GM12873 (cell line): ENCODE data around the gene DCTPP1.

Experiments
- TF ChIP-seq, protein P1 (sequence below): IDR thresholded peaks from 2 replicates; pipeline ENCODE4 v1.5.1; 2012; ENCODE audit warnings: low read depth, mild to moderate bottlenecking, moderate library complexity, low read length, control low read depth; ENCODE audit not compliant: insufficient read depth; ENCODE audit errors: missing control alignments

Gene DCTPP1

DNA sequence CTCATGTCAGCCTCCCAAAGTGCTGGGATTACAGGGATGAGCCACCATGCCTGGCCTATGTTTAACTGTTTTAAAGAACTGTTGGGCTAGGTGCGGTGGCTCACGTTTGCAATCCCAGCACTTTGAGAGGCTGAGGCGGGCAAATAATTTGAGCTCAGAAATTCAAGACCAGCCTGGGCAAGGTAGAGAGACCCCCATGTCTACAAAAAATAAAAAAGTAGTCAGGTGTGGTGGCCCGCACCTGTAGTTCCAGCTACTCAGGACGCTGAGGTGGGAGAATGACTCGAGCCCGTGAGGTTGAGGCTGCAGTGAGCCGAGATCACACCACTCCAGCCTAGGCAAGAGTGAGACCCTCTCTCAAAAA, 40.8 kb upstream of the DCTPP1 start:
- TF ChIP-seq, protein P1, sequence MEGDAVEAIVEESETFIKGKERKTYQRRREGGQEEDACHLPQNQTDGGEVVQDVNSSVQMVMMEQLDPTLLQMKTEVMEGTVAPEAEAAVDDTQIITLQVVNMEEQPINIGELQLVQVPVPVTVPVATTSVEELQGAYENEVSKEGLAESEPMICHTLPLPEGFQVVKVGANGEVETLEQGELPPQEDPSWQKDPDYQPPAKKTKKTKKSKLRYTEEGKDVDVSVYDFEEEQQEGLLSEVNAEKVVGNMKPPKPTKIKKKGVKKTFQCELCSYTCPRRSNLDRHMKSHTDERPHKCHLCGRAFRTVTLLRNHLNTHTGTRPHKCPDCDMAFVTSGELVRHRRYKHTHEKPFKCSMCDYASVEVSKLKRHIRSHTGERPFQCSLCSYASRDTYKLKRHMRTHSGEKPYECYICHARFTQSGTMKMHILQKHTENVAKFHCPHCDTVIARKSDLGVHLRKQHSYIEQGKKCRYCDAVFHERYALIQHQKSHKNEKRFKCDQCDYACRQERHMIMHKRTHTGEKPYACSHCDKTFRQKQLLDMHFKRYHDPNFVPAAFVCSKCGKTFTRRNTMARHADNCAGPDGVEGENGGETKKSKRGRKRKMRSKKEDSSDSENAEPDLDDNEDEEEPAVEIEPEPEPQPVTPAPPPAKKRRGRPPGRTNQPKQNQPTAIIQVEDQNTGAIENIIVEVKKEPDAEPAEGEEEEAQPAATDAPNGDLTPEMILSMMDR: no peak

DNA sequence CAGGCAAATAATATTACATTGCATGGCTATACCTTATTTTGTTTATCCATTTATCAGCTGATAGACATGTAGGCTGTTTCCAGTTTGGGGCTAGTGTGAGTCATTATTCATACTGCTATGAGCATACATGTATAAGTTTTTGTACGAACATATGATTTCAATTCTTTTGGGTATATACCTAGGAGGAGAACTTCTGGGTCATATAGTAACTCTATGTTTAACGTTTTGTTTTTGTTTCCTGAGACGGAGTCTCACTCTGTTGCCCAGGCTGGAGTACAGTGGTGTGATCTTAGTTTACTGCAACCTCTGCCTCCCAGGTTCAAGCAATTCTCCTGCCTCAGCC, 40.3 kb upstream of the DCTPP1 start:
- TF ChIP-seq, protein P1: no peak

DNA sequence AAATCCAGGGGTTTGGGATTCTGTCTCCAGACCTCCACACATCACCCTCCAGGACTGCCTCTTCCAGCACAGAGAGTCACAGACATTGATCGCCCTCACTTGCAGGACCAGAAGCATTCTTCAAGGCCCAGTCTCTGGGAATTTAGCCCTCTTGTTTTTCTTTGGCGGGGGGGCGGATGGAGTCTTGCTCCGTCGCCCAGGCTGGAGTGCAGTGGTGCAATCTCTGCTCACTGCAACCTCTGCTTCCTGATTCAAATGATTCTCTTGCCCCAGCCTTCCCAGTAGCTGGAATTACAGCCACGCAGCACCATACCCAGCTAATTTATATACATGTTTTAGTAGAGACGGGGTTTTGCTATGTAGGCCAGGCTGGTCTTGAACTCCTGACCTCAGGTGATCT, 34.2 kb upstream of the DCTPP1 start:
- TF ChIP-seq, protein P1: no peak

DNA sequence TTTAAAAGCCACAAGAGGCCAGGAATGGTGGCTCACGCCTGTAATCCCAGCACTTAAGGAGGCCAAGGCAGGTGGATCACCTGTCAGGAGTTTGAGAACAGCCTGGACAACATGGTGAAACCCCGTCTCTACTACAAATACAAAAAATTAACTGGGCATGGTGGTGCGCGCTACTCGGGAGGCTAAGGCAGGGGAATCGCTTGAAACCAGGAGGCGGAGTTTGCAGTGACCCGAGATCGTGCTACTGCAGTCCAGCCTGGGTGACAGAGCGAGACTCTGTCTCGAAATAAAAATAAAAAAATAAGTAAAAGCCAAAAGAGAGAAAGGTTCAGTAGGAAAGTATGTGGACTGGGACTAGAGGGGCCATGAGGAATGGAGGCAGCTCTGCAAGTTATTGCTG, 29.6 kb upstream of the DCTPP1 start:
- TF ChIP-seq, protein P1: no peak

DNA sequence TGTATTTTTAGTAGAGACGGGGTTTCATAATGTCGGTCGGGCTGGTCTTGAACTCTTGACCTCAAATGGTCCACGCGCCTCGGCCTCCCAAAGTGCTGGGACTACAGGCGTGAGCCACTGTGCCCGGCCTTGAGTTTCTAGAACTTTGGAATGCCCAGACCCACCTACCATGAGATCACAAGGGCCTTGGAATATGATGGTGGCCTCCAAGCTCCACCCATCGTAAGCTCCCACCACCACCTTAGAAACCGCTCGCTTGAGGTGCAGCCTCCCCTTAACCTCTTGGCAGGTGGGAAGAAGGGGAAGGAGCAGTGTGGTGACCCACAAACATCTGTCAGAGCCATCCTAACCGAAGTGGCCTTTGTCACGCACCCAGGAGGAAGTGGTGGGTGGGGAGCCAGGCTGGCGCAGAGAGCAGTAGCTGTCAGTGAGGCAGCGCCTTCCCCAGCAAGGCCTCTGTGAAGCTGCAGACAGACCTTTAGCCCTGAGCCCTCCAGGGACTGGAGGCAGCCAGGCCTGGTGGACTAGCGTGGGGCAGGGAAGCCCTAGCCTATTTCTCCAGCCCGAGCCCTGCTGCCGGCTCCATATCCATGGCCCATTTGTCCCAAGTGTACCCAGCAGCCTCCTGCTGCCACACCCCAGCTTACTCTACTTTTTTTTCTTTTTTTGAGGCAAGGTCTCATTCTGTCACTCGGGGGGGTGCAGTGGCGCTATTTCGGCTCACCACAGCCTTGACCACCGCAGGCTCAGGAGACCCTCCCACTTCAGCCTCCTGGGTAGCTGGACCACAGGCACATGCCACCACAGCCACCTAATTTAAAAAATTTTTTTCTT, 28.9 kb upstream of the DCTPP1 start:
- TF ChIP-seq, protein P1: no peak

DNA sequence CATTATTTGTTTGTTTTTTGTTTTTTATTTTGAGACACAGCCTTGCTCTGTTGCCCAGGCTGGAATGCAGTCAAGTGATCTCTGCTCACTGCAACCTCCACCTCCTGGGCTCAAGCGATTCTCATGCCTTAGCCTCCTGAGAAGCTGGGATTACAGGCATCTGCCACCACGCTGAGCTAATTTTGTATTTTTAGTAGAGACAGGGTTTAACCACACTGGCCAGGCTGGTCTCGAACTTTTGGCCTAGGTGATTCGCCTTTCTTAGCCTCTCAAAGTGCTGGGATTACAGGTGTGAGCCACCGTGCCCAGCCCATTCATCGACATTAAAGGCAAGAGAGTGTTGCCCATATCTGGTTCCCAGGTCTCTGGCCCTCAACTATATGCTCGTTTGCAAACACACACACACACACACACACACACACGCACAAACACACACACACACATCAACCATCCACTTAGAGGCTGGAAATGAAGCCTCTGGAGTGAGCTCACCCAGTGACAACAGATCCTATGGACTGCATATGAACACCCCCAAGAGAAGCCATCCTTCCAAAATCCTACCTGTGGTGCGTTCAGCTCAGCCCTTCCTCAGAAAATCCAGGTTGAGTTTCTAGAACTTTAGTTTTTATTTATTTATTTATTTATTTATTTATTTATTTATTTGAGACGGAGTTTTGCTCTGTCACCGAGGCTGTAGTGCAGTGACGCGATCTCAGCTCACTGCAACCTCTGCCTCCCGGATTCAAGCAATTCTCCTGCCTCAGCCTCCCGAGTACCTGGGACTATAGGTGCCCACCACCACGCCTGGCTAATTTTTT, 28.1 kb upstream of the DCTPP1 start:
- TF ChIP-seq, protein P1: no peak

DNA sequence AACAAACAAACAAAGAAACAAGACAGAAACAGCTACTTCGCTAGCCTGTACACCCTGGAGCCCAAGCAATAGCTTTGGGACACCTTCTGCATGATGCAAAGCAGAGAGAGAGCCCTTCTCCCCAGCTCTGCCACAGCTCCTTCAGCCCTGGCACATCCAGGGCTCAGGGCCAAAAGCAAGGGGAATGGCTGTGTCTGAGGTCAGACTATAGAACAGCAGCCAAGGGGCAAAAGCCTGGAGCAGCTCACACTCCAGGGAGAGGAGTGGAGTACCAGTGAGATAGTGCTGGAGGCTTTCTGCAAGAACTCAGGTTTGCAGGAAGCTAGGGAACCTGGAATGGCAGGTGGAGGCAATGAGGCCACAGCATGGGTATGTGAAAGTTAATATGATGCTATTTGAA, 27.4 kb upstream of the DCTPP1 start:
- TF ChIP-seq, protein P1: no peak
